Breast epithelium (tissue), 3 donors: ENCODE measurements around the gene APBA1.

Experiments
- POLR2A ChIP-seq: fragments of 450-650 bp; IDR thresholded peaks from one replicate; pipeline ENCODE4 v1.6.1; 2016; ENCODE audit warnings: antibody characterized with exemption, mild to moderate bottlenecking, moderate library complexity
- TF ChIP-seq, protein P1 (sequence below), 3 donors: fragments of 450-650 bp; IDR thresholded peaks; one replicate each; pipeline ENCODE4 v1.5.1; 2016 to 2017; ENCODE audit warnings: antibody characterized with exemption in 3 of 3, mild to moderate bottlenecking in 3 of 3, moderate library complexity in 3 of 3

DNA sequence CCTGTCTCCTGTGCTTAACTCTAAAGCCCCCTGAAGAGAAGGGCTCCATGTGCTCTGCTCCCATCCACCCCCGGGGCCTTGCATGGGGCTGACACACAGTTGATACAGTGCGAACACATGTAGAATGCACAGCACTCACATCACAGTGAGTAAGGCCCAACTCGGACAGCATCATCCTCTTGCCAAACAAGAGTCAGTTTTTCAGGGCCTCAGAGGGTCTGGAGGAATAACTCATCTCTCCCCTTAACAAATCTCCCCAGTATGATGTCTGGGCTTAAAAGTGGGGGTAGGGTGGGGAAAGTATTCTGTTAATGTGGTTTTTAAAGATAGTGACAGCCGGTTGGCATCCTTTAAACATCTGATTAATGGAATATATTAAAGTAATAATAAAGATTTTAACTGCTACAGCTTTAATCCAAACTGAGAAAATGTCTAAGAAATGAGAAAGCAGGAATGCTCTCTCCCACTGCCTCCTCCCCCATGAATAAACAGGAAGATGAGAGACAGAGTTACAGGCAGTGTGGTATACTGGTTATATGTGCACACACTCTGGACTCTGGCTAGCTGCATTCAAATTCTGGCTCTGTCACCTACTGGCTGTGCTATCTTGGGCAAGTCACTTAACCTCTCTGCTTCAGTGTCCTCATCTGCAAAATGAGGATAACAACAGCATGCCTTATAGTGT is 22.5 kb downstream of the APBA1 start:
- no peak for TF ChIP-seq POLR2A
- TF ChIP-seq, protein P1, sequence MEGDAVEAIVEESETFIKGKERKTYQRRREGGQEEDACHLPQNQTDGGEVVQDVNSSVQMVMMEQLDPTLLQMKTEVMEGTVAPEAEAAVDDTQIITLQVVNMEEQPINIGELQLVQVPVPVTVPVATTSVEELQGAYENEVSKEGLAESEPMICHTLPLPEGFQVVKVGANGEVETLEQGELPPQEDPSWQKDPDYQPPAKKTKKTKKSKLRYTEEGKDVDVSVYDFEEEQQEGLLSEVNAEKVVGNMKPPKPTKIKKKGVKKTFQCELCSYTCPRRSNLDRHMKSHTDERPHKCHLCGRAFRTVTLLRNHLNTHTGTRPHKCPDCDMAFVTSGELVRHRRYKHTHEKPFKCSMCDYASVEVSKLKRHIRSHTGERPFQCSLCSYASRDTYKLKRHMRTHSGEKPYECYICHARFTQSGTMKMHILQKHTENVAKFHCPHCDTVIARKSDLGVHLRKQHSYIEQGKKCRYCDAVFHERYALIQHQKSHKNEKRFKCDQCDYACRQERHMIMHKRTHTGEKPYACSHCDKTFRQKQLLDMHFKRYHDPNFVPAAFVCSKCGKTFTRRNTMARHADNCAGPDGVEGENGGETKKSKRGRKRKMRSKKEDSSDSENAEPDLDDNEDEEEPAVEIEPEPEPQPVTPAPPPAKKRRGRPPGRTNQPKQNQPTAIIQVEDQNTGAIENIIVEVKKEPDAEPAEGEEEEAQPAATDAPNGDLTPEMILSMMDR (IDR thresholded peaks at IDR 0.05) = no peak
